ENCODE data around the gene ATXN7.

DNA sequence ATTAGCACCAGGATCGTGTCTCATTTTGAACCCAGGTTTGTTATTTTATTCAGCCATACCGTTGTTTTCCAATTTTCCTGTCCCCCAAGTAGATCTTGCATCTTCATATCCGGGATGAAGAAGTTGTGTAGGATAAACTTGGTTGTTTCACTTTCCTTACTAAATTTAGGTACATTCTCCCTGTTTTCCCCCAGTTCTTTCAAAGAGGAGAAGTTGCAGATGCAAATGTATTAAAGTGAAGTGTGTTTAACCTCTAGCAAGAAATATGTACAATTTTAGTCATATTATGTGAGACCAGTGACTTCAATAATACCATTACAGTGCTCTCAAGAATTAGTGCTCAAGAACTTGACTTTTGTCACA is 1.3 kb downstream of the ATXN7 start:
- TF ChIP-seq, protein P1, sequence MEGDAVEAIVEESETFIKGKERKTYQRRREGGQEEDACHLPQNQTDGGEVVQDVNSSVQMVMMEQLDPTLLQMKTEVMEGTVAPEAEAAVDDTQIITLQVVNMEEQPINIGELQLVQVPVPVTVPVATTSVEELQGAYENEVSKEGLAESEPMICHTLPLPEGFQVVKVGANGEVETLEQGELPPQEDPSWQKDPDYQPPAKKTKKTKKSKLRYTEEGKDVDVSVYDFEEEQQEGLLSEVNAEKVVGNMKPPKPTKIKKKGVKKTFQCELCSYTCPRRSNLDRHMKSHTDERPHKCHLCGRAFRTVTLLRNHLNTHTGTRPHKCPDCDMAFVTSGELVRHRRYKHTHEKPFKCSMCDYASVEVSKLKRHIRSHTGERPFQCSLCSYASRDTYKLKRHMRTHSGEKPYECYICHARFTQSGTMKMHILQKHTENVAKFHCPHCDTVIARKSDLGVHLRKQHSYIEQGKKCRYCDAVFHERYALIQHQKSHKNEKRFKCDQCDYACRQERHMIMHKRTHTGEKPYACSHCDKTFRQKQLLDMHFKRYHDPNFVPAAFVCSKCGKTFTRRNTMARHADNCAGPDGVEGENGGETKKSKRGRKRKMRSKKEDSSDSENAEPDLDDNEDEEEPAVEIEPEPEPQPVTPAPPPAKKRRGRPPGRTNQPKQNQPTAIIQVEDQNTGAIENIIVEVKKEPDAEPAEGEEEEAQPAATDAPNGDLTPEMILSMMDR (conservative IDR thresholded peaks at IDR 0.05), result no peak
- no peak for TF ChIP-seq ZFX (IDR thresholded peaks at IDR 0.05)
